K562 (cell line): ENCODE data around the gene SND1.

Experiments
- CTCF ChIP-seq, 3 experiments: IDR thresholded peaks in 2 of 3; conservative IDR thresholded peaks in 1 of 3; 2 replicates each; pipeline ENCODE4 v1.5.1; 2011 to 2012; ENCODE audit warnings: low read length in 3 of 3, mild to moderate bottlenecking in 3 of 3, control low read depth in 2 of 3, improper control_type of control experiment in 1 of 3, inconsistent platforms in 1 of 3, low read depth in 1 of 3, mixed read lengths in 1 of 3, moderate library complexity in 1 of 3; ENCODE audit not compliant: insufficient read depth in 2 of 3
- RB1 ChIP-seq: fragments of 450-650 bp; IDR thresholded peaks from 2 replicates; pipeline ENCODE4 v1.6.1; 2017; ENCODE audit warnings: low read depth, mild to moderate bottlenecking
- SETDB1 ChIP-seq: IDR thresholded peaks from one replicate; pipeline ENCODE4 v1.6.1; 2012; ENCODE audit warnings: low read length, control low read depth, inconsistent platforms
- ZBTB8A ChIP-seq: fragments of 450-650 bp; IDR thresholded peaks from 2 replicates; pipeline ENCODE4 v1.6.1; 2018; ENCODE audit warnings: mild to moderate bottlenecking, moderate library complexity; ENCODE audit not compliant: partially characterized antibody

DNA sequence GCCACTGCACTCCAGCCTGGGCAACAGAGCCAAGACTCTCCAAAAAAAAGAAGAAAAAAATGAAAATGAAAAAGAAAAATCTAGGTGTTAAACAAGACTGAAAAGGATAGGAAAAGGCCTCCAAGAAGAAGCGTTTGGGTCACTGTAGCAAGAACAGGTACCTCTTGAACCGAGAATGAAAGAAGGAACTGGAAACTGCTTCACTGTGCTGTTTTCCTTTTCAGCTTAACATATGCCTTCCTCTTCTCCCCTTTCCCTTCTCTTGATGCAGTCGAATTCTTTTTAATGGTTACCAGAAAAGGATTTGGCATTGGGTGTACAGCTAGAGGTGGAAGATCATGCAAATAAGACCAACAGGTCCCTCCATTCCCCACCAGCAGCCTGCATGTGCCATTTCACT lies 351.2 kb downstream of the SND1 start:
- TF ChIP-seq RB1 (no peak), ZBTB8A (no peak), CTCF (IDR thresholded peaks at IDR 0.05 in 2 of 3, conservative IDR thresholded peaks at IDR 0.05 in 1 of 3; ENCODE audit: insufficient read depth in 2 of 3, low read depth in 1 of 3, low read length in 3 of 3) (no peak), SETDB1 (no peak)
